GM18505 (cell line): ENCODE results near the gene APLF.
A peak's percentile ranks its signal among the peaks of the same experiment; 100 is the strongest.
"Not testable (repeated sequence)": the region's sequence is repeated elsewhere in the genome, so short reads cannot be mapped to it uniquely, and the experiment has no call there.

ENCODE experiments used
- ATAC-seq: cut with Tn5 transposase; IDR thresholded peaks from one replicate; pipeline ENCODE4 v1.9.1; 2021; ENCODE audit not compliant: unreplicated experiment
- POLR2A ChIP-seq: IDR thresholded peaks from 4 replicates; pipeline ENCODE4 v1.6.1; 2011; ENCODE audit warnings: borderline replicate concordance; ENCODE audit not compliant: insufficient read depth, insufficient read length; ENCODE audit errors: extremely low read depth

Gene APLF

DNA sequence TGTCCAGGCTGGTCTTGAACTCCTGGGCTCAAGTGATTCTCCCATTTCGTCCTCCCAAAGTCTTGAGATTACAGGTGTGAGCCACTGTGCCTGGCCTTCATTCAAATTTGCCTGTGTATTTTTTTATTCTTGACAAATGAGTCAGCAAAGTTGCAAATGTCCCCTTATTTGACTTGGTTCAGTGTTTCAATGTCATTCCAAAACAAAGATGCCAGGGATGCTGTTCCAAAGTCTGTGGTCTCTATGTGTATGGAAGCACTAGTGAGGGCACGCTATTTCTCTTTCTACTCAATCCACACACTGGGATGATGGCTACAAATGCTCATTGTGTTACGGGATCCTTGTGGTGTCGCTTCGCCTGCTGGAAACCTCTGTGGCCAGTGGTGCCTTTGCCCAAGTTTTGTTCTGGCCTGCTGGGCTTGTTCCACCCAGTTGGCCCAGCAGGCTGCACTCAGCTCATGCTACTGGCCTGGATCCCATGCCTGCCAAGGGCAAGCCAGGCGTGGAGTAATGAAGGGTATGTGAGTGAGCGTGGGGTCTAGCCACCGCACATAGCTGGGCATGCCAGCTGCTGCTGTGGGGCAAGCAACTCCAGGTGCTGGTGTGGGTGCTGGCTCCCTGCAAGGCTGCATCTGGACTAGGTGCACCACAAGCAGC is 35.9 kb upstream of the APLF start:
- ATAC-seq, result no peak
- no peak for TF ChIP-seq POLR2A

DNA sequence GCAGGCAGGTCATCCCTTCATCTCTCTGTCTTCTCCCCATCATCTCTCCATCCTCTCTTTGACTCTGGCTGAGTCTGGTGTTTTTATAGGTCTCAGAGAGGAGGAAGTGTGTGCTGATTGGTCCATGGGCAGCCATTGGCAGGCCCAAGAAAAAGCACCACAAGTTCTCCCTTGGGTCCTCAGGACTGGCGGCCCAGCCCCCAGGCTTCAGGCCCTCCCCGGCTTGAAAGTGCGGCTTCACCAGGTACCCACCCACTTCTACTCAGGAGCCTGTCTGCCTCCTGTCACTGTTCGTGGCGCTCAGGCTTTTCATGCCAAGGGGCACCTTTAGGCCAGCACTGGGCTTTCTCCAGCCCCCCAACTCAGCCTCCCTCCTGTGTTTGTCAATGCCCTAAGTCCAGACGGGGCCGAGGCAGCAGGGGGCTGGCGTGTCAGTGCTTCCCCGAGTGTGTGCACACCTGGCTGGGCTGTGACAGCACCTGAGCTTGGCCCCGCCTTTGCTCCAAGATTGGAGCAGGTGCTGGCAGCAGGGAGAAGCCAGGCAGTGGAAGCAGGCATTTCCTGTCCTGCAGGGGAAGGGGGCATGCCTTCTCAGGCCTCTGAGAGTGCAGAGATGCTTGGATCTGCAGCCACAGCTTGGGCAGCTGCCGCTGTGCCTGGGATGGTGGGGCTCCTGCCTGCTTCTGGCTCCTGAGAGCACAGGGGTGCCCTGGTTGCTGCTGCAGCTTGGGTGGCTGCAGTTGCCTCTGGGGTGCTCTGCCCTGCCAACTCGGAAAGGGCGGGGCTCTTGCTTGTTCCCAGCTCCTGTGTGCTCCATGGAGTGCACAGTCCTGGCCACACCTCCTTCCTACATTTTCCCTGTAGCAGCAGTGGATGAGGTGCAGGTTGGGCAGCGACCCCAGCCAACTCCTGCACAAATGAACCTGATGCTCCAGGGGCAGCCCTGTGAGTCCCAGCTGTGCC is 34.4 kb upstream of the APLF start:
- no peak for TF ChIP-seq POLR2A
- ATAC-seq, result no peak

GRCh38 chr2:68434981-68435380 is 32.4 kb upstream of the APLF start:
- TF ChIP-seq POLR2A, result no peak
- ATAC-seq, result no peak

DNA sequence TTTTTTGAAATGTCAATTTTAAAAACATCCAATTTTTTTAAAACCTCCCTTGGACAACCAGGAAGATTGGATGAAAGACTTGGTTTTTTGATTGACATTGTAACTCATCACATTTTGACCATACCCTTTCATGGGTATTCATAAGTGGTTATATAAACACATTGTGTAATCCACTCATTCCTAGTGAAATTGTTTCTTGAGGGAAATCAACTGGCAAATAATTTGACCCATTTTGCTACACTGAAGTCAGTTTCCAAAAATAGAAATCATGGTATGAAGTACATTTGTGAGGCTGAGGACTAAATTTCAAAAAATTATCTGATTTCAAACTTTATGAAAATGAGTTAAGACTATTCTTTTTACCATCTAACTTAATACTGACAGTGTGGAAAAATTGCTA is 31.8 kb upstream of the APLF start:
- ATAC-seq, result no peak

DNA sequence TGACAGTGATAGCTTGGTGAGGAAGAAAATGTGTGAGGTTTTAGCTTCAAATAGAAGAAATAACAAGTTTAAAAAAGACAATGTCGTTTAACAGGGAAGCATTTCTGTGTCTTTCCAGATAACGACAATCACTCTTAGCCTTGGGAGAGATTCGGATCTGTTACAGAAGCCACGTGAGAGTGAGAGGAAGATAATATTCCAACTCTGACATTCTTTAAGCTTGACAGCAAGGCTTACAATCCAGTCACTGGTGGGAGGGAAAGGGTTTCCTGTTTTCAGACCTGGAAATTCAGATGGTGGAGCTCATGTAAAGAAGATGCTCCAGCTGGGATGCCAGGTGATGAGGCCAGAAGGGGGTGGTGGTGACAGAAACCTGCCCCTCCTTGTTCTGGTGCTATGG is 31.1 kb upstream of the APLF start:
- no peak for ATAC-seq
- no peak for TF ChIP-seq POLR2A

More for the DNA sequence above, 31.8 kb upstream of the APLF start:
- TF ChIP-seq POLR2A, result no peak

GRCh38 chr2:68438455-68439303 is 28.7 kb upstream of the APLF start:
- no peak for TF ChIP-seq POLR2A
- ATAC-seq, result no peak

GRCh38 chr2:68441179-68441993 is 26.0 kb upstream of the APLF start:
- TF ChIP-seq POLR2A, result no peak
- ATAC-seq, result peak; percentile 96

GRCh38 chr2:68441994-68442322 is 25.4 kb upstream of the APLF start:
- TF ChIP-seq POLR2A, result no peak
- no peak for ATAC-seq

- ATAC-seq, result not testable (repeated sequence)
Observed at GRCh38 chr2:68446425-68446824, 21.0 kb upstream of the APLF start.

DNA sequence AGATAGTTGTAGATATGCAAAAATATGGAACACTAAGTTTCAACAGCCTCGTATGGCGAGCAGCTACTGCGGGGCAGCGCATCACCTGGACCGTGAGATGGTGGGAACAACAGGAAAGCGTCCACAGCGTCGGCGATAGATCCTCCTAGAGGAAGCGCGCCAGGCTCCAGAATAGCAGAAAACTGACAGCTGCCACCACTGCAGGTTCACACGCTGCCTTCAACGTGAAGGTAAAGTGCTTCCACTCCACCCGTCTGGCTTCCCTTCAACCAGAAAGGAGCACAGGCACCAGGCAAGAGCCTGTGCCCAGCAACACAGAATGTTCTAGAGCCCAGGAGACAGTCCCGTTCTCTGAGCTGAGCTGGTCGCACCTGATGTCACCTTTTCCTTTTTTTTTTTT is 20.3 kb upstream of the APLF start:
- TF ChIP-seq POLR2A, result no peak
- no peak for ATAC-seq

DNA sequence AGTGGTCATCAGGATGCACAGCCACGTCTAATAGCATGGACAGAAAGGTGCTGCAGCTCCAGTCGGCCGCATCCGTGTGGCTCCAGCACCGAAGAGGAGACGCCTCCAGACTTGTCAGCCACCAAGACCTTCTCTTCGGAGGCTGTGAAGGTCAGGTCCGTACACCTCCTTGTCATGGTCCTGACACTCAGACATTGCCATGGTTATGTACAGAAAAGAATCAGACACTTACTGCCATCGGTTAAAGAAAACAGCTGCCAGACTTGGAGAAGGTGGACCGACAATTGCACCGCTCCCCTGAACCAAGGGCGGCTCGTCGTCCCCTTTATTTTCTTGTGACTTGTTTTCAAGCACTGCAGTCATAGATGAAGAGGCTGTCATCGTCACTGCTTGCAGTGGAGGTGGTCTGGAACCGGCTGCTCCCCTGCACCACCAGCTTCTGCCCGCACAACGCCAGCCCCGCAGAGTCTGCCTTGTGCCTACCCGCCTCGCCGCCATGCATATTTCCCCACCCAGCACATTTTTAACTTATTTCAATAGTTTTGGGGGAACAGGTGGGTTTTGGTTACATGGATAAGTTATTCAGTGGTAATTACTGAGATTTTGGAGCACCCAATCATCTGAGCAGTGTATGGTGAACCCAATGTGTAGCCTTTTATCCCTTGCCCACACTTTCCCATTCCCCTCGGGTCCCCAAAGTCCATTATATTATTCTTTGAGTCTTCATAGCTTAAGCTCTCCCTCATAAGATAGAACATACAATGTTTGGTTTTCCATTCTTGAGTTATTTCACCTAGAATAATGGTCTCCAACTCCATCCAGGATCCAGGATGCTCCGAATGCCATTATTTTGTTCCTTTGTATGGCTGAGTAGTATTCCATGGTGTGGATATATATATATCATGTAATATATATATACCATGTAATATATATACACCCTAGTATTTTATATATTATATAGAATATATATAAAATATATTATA is 18.4 kb upstream of the APLF start:
- ATAC-seq, result no peak
- no peak for TF ChIP-seq POLR2A
